Caco-2 (cell line): ENCODE measurements around the gene PEX5L. TPM values are rescaled to one million over a fixed set of nuclear protein-coding genes. Genes with fewer than 3 reads are reported as not detected.
"Not testable (repeated sequence)": the region's sequence is repeated elsewhere in the genome, so short reads cannot be mapped to it uniquely, and the experiment has no call there.

ENCODE experiments used
- BruUV-seq: library from RNA; stranded (reverse); fragments of 400-500 nt; replicated peaks from 2 replicates; lab custom pipeline; 2021; lab: Mats Ljungman, UMichigan
- CTCF ChIA-PET: fragments of 300-600 bp; sonication (Branson Sonifier 250); formaldehyde crosslinking; loops from one replicate; lab custom pipeline; 2022; ENCODE audit warnings: antibody characterized with exemption; lab: Charles Lee
- POLR2A ChIA-PET: fragments of 300-600 bp; sonication (Branson Sonifier 250); formaldehyde crosslinking; loops from one replicate; lab custom pipeline; 2022; ENCODE audit warnings: antibody characterized with exemption; lab: Charles Lee
- DNase-seq, 2 experiments: peaks; one replicate each; pipeline versions ENCODE4 v3.0.0 to v3.0.0-alpha.2; 2020 to 2022
- H3K27me3 ChIP-seq: replicated peaks from 2 replicates; pipeline ENCODE4 v1.6.0; 2011; ENCODE audit warnings: low read length; ENCODE audit not compliant: control insufficient read depth, insufficient read depth
- H3K36me3 ChIP-seq: 2 replicates; pipeline ENCODE4 v1.5.1; 2011; ENCODE audit warnings: low read length; ENCODE audit not compliant: control insufficient read depth, insufficient read depth
- H3K4me1 ChIP-seq: fragments of 250-450 bp; sonication (Bioruptor Pico); 2 replicates; pipeline ENCODE4 v1.5.1; 2020; ENCODE audit warnings: mild to moderate bottlenecking
- H3K4me3 ChIP-seq: 2 replicates; pipeline ENCODE4 v1.5.1; 2011; ENCODE audit warnings: low read depth, mild to moderate bottlenecking, control low read depth, low read length
- H3K9me3 ChIP-seq: fragments of 250-450 bp; sonication (Bioruptor Pico); 2 replicates; pipeline ENCODE4 v1.5.1; 2020; ENCODE audit warnings: mild to moderate bottlenecking, moderate library complexity
- H3K27ac Mint-ChIP-seq: one replicate; pipeline ENCODE4 v1.8.0; 2022; ENCODE audit warnings: mixed read lengths; ENCODE audit not compliant: unreplicated experiment
- H3K27me3 Mint-ChIP-seq: one replicate; pipeline ENCODE4 v1.8.0; 2022; ENCODE audit warnings: mixed read lengths; ENCODE audit not compliant: insufficient read depth, unreplicated experiment
- H3K36me3 Mint-ChIP-seq: one replicate; pipeline ENCODE4 v1.8.0; 2022; ENCODE audit warnings: mild to moderate bottlenecking, mixed read lengths; ENCODE audit not compliant: insufficient read depth, unreplicated experiment
- H3K4me1 Mint-ChIP-seq: one replicate; pipeline ENCODE4 v1.8.0; 2022; ENCODE audit warnings: low read depth, mixed read lengths; ENCODE audit not compliant: unreplicated experiment
- H3K4me3 Mint-ChIP-seq: one replicate; pipeline ENCODE4 v1.8.0; 2022; ENCODE audit warnings: mild to moderate bottlenecking, moderate library complexity, mixed read lengths; ENCODE audit not compliant: unreplicated experiment
- H3K9me3 Mint-ChIP-seq: one replicate; pipeline ENCODE4 v1.8.0; 2022; ENCODE audit warnings: mixed read lengths; ENCODE audit not compliant: unreplicated experiment
- CTCF ChIP-seq, 2 experiments: fragments of 200-600 bp in 1 of 2; IDR thresholded peaks; 1 replicate in 1 of 2; 2 replicates in 1 of 2; pipeline versions ENCODE4 v1.5.1 to v1.8.0; 2011 to 2022; ENCODE audit warnings: antibody characterized with exemption in 1 of 2, control low read depth in 1 of 2, inconsistent platforms in 1 of 2, low read depth in 1 of 2, low read length in 1 of 2, mild to moderate bottlenecking in 1 of 2, moderate library complexity in 1 of 2; ENCODE audit not compliant: insufficient read depth in 1 of 2, severe bottlenecking in 1 of 2, unreplicated experiment in 1 of 2
- intact Hi-C: fragments of 100-400 bp; cut with micrococcal nuclease; formaldehyde crosslinking; loops from one replicate; pipeline ENCODE4 v1.10.0; 2022; ENCODE audit not compliant: unreplicated experiment
- total RNA-seq: library from RNA; stranded (reverse); gene quantifications from 2 replicates; pipeline ENCODE4 v1.2.3, GENCODE V29; 2022

Gene PEX5L
- total RNA-seq, 1 experiment from 2014 or later = not detected

GRCh38 chr3:180017846-180018245 is 18.9 kb downstream of the PEX5L start:
- H3K36me3 Mint-ChIP-seq = no peaks in the 10 kb centered on the region
- H3K4me1 ChIP-seq = no peaks in the 10 kb centered on the region
- ChIA-PET POLR2A (no interaction called here), CTCF (no interaction called here)
- H3K36me3 ChIP-seq = no peaks in the 10 kb centered on the region
- peaks cover 4% of the 10 kb centered on the region for H3K27me3 Mint-ChIP-seq
- H3K4me1 Mint-ChIP-seq = no peaks in the 10 kb centered on the region
- H3K27ac Mint-ChIP-seq = no peak overlapping the region
- BruUV-seq = no TSS peak
- no peak for DNase-seq
- H3K4me3 ChIP-seq = no peak overlapping the region
- H3K9me3 ChIP-seq = no peaks in the 10 kb centered on the region
- no peak for TF ChIP-seq CTCF (IDR thresholded peaks at IDR 0.05; ENCODE audit: insufficient read depth in 1 of 2, low read depth in 1 of 2, low read length in 1 of 2, severe bottlenecking in 1 of 2, unreplicated experiment in 1 of 2)
- no peak overlapping the region for H3K4me3 Mint-ChIP-seq
- no peaks in the 10 kb centered on the region for H3K9me3 Mint-ChIP-seq
- intact Hi-C loops = no loop called here
- no peaks in the 10 kb centered on the region for H3K27me3 ChIP-seq

- Mint-ChIP-seq H3K27ac (no peak overlapping the region), H3K36me3 (no peaks in the 10 kb centered on the region), H3K27me3 (no peaks in the 10 kb centered on the region), H3K4me3 (no peak overlapping the region), H3K9me3 (peaks cover 8% of the 10 kb centered on the region), H3K4me1 (no peaks in the 10 kb centered on the region)
- CTCF ChIA-PET = no interaction called here
- DNase-seq = no peak
- H3K4me3 ChIP-seq = no peak overlapping the region
- intact Hi-C loops = no loop called here
- H3K4me1 ChIP-seq = no peaks in the 10 kb centered on the region
- no TSS peak for BruUV-seq
- no peaks in the 10 kb centered on the region for H3K36me3 ChIP-seq
- no peak for TF ChIP-seq CTCF (IDR thresholded peaks at IDR 0.05; ENCODE audit: insufficient read depth in 1 of 2, low read depth in 1 of 2, low read length in 1 of 2, severe bottlenecking in 1 of 2, unreplicated experiment in 1 of 2)
- 0 out of 2 replicates have a peak, but pooled peaks cover 2% of the 10 kb centered on the region for H3K9me3 ChIP-seq
- POLR2A ChIA-PET = no interaction called here
- H3K27me3 ChIP-seq = no peaks in the 10 kb centered on the region
These were observed 24.8 kb downstream of the PEX5L start for GRCh38 chr3:180011927-180012326.

DNA sequence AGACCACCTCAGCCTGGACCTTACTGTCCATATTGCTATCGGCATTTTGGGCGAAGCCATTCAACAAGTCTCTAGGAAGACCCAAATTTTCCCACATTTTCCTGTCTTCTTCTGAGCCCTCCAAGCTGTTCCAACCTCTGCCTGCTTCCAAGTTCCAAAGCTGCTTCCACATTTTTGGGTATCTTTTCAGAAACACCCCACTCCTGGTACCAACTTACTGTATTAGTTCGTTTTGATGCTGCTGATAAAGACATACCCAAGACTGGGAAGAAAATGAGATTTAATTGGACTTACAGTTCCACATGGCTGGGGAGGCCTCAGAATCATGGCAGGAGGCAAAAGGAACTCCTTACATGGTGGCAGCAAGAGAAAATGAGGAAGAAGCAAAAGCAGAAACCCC is 28.4 kb downstream of the PEX5L start:
- intact Hi-C loops, DNase-seq, BruUV-seq, H3K27me3 ChIP-seq, H3K36me3 Mint-ChIP-seq, H3K9me3 Mint-ChIP-seq, H3K4me1 Mint-ChIP-seq, H3K36me3 ChIP-seq, CTCF ChIA-PET, POLR2A ChIA-PET, H3K4me3 ChIP-seq, H3K4me3 Mint-ChIP-seq, H3K27me3 Mint-ChIP-seq, H3K4me1 ChIP-seq, H3K27ac Mint-ChIP-seq, H3K9me3 ChIP-seq: not testable (repeated sequence)

GRCh38 chr3:180004542-180004941 is 32.2 kb downstream of the PEX5L start:
- Mint-ChIP-seq H3K4me3 (no peak overlapping the region), H3K27ac (no peak overlapping the region), H3K4me1 (no peaks in the 10 kb centered on the region), H3K27me3 (no peaks in the 10 kb centered on the region), H3K9me3 (peaks cover 8% of the 10 kb centered on the region), H3K36me3 (no peaks in the 10 kb centered on the region)
- TF ChIP-seq CTCF (IDR thresholded peaks at IDR 0.05; ENCODE audit: insufficient read depth in 1 of 2, low read depth in 1 of 2, low read length in 1 of 2, severe bottlenecking in 1 of 2, unreplicated experiment in 1 of 2) = no peak
- DNase-seq = no peak
- no peaks in the 10 kb centered on the region for H3K27me3 ChIP-seq
- ChIA-PET CTCF (no interaction called here), POLR2A (no interaction called here)
- no TSS peak for BruUV-seq
- H3K36me3 ChIP-seq = no peaks in the 10 kb centered on the region
- H3K4me3 ChIP-seq = no peak overlapping the region
- H3K4me1 ChIP-seq = no peaks in the 10 kb centered on the region
- H3K9me3 ChIP-seq = 0 out of 2 replicates have a peak, but pooled peaks cover 2% of the 10 kb centered on the region
- intact Hi-C loops = no loop called here
